Uterus (tissue), 4 donors: Measurements from ENCODE around the gene CELA2B. TPM values are rescaled to one million over a fixed set of nuclear protein-coding genes. Genes with fewer than 3 reads are reported as not detected.

Source experiments
- DNase-seq, 2 donors: peaks; one replicate each; pipeline ENCODE4 v3.0.0-alpha.2; 2019 to 2020
- H3K27ac ChIP-seq, 2 donors: fragments of 200-600 bp; sonication (generic); 1 replicate in 1 of 2; 2 replicates in 1 of 2; pipeline ENCODE4 v1.5.1; 2016 to 2018
- H3K27me3 ChIP-seq, 2 donors: fragments of 200-600 bp; sonication (generic); one replicate each; pipeline ENCODE4 v1.5.1; 2018 to 2019; ENCODE audit warnings: control low read depth in 1 of 2
- H3K36me3 ChIP-seq, 2 donors: fragments of 200-600 bp; sonication (generic); one replicate each; pipeline ENCODE4 v1.5.1; 2019; ENCODE audit warnings: control low read depth in 1 of 2
- H3K4me1 ChIP-seq, 2 donors: fragments of 200-600 bp; sonication (generic); one replicate each; pipeline ENCODE4 v1.5.1; 2018 to 2019; ENCODE audit warnings: control low read depth in 1 of 2
- H3K4me3 ChIP-seq, 2 donors: fragments of 200-600 bp; sonication (generic); 1 replicate in 1 of 2; 2 replicates in 1 of 2; pipeline ENCODE4 v1.5.1; 2018 to 2019; ENCODE audit warnings: mild to moderate bottlenecking in 1 of 2
- H3K9me3 ChIP-seq, 2 donors: fragments of 200-600 bp; sonication (generic); one replicate each; pipeline ENCODE4 v1.5.1; 2019; ENCODE audit warnings: control low read depth in 1 of 2
- CTCF ChIP-seq, 4 experiments: fragments of 200-600 bp in 2 of 4; fragments of 450-650 bp in 2 of 4; sonication (generic) in 2 of 4; IDR thresholded peaks; one replicate each; pipeline ENCODE4 v1.5.1; 2016 to 2019; ENCODE audit warnings: antibody characterized with exemption in 4 of 4, mild to moderate bottlenecking in 2 of 4, moderate library complexity in 1 of 4
- POLR2A ChIP-seq, 2 donors: fragments of 450-650 bp; IDR thresholded peaks; one replicate each; pipeline ENCODE4 v1.6.1; 2016; ENCODE audit warnings: antibody characterized with exemption in 2 of 2, mild to moderate bottlenecking in 1 of 2, moderate library complexity in 1 of 2
- intact Hi-C: fragments of 100-400 bp; cut with DNase I; formaldehyde crosslinking; loops from one replicate; pipeline ENCODE4 v1.15.1; 2023; ENCODE audit warnings: low total_unique reads
- total RNA-seq, 4 donors: library from RNA; depleted of rRNA in 3 of 4; stranded (reverse); fragments of >200 nt in 3 of 4; gene quantifications; one replicate each; pipeline versions ENCODE4 v1.1.0 to v1.2.4, GENCODE V29; 2014 to 2023
- donor health status: DM: yes; HTN: yes; CAD: no.

The CELA2B gene
- total RNA-seq, 4 donors from 2014 or later: not detected

GRCh38 chr1:15452866-15453571 lies 22.9 kb upstream of the CELA2B start:
- Histone ChIP-seq H3K4me1 (no peaks in the 10 kb centered on the region), H3K27ac (no peak overlapping the region)
- no peak for TF ChIP-seq POLR2A (IDR thresholded peaks at IDR 0.05)
- TF ChIP-seq CTCF (IDR thresholded peaks at IDR 0.05): no peak

GRCh38 chr1:15453734-15454133 lies 22.2 kb upstream of the CELA2B start:
- Histone ChIP-seq H3K27ac (no peak overlapping the region), H3K36me3 (no peaks in the 10 kb centered on the region), H3K4me3 (no peak overlapping the region), H3K27me3 (no peaks in the 10 kb centered on the region), H3K4me1 (no peaks in the 10 kb centered on the region), H3K9me3 (peaks cover 0 to 3% of the 10 kb centered on the region in 2 donors)
- no peak for TF ChIP-seq POLR2A (IDR thresholded peaks at IDR 0.05)
- TF ChIP-seq CTCF (IDR thresholded peaks at IDR 0.05): no peak
- intact Hi-C loops: no loop called here
- DNase-seq: no peak

More at GRCh38 chr1:15452866-15453571, 22.9 kb upstream of the CELA2B start:
- H3K9me3 ChIP-seq: peaks cover 0 to 3% of the 10 kb centered on the region in 2 donors
- intact Hi-C loops: no loop called here
- no peak overlapping the region for H3K4me3 ChIP-seq
- DNase-seq: no peak
- H3K36me3 ChIP-seq: no peaks in the 10 kb centered on the region
- no peaks in the 10 kb centered on the region for H3K27me3 ChIP-seq

GRCh38 chr1:15454256-15454655 lies 21.6 kb upstream of the CELA2B start:
- no peaks in the 10 kb centered on the region for H3K4me1 ChIP-seq
- no peaks in the 10 kb centered on the region for H3K36me3 ChIP-seq
- H3K4me3 ChIP-seq: no peak overlapping the region
- no peaks in the 10 kb centered on the region for H3K27me3 ChIP-seq
- intact Hi-C loops: no loop called here
- TF ChIP-seq CTCF (IDR thresholded peaks at IDR 0.05) (no peak), POLR2A (IDR thresholded peaks at IDR 0.05) (no peak)
- no peaks in the 10 kb centered on the region for H3K9me3 ChIP-seq
- H3K27ac ChIP-seq: no peak overlapping the region
- no peak for DNase-seq

GRCh38 chr1:15455522-15455921 lies 20.4 kb upstream of the CELA2B start:
- Histone ChIP-seq H3K36me3 (no peaks in the 10 kb centered on the region), H3K4me3 (no peak overlapping the region), H3K27me3 (no peaks in the 10 kb centered on the region), H3K9me3 (no peaks in the 10 kb centered on the region), H3K4me1 (no peaks in the 10 kb centered on the region), H3K27ac (no peak overlapping the region)
- TF ChIP-seq CTCF (IDR thresholded peaks at IDR 0.05) (no peak), POLR2A (IDR thresholded peaks at IDR 0.05) (no peak)
- DNase-seq: no peak
- intact Hi-C loops: no loop called here

- no peak for DNase-seq
- Histone ChIP-seq H3K4me1 (no peaks in the 10 kb centered on the region), H3K36me3 (no peaks in the 10 kb centered on the region), H3K27ac (no peak within 1 kb of the TSS), H3K4me3 (no peak within 1 kb of the TSS), H3K9me3 (no peaks in the 10 kb centered on the region), H3K27me3 (no peaks in the 10 kb centered on the region)
- TF ChIP-seq CTCF (IDR thresholded peaks at IDR 0.05) (no peak), POLR2A (IDR thresholded peaks at IDR 0.05) (no peak)
- intact Hi-C loops: no loop called here
These were observed 19.5 kb upstream of the CELA2B start, which contains the start of gene CELA2A for GRCh38 chr1:15456313-15456954. Gene CELA2A (plus strand): TSS chr1:15456732. CDS start chr1:15456754, 22 bp downstream.
